H7 (cell line): ENCODE measurements around the gene DMC1. TPM values are rescaled to one million over a fixed set of nuclear protein-coding genes. Genes with fewer than 3 reads are reported as not detected.
A peak's percentile ranks its signal among the peaks of the same experiment; 100 is the strongest.
"Not testable (repeated sequence)": the region's sequence is repeated elsewhere in the genome, so short reads cannot be mapped to it uniquely, and the experiment has no call there.

Experiments used
- DNase-seq: peaks from one replicate; pipeline ENCODE4 v3.0.0; 2012
- H3K27me3 ChIP-seq: 2 replicates; pipeline ENCODE4 v1.6.0; 2011; ENCODE audit warnings: mild to moderate bottlenecking, low read length; ENCODE audit not compliant: control insufficient read depth, insufficient read depth
- H3K36me3 ChIP-seq: replicated peaks from 2 replicates; pipeline ENCODE4 v1.5.1; 2011; ENCODE audit warnings: low read length; ENCODE audit not compliant: control insufficient read depth, insufficient read depth
- H3K4me3 ChIP-seq: 2 replicates; pipeline ENCODE4 v1.5.1; 2011; ENCODE audit warnings: low read depth, mild to moderate bottlenecking, control low read depth, low read length, moderate library complexity; ENCODE audit not compliant: insufficient read depth
- total RNA-seq: library from RNA; depleted of rRNA; stranded (reverse); fragments of >200 nt; shearing (Covaris generic); gene quantifications from 2 replicates; pipeline ENCODE4 v1.2.3, GENCODE V29; 2014

The DMC1 gene
- total RNA-seq, 1 experiment from 2014 or later = 9.8 TPM

DNA sequence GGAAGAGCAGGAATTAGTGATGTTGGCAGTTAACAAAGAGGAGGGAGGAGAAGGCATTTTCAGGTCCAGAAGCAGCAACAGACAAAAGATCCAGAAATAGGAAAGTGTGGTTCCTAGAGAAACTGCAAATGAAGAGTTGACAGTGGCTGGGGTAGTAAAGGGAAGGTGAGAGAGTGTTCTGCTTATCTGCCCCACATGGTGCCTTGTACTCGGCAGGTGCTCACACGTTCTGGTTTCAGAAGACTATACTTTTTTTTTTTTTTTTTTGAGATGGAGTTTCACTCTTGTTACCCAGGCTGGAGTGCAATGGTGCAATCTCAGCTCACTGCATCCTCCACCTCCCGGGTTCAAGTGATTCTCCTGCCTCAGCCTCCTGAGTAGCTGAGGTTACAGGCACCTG lies 12.9 kb upstream of the DMC1 start:
- H3K27me3 ChIP-seq, H3K36me3 ChIP-seq, H3K4me3 ChIP-seq, DNase-seq: not testable (repeated sequence)

DNA sequence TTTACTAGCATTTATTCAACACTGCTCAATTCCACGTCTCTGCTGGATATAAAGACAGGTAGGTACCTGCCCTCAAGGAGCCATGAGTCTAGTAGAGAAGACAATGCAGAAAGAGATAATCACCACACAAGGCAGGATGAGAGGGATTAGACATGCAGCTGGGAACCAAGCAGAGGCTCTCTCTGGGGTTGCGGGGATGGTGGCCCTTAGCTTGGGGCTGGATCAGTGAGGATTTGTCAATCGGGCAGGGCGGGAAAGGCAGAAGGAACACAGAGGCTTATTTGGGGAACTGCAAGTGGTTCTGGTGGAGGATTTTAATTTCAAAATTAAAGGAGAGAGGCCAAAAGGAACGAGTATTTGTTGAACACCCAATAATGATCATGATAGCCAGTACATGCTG lies 8.5 kb upstream of the DMC1 start:
- DNase-seq = no peak
- H3K36me3 ChIP-seq = no peaks in the 10 kb centered on the region
- H3K27me3 ChIP-seq = no peaks in the 10 kb centered on the region
- H3K4me3 ChIP-seq = no peak overlapping the region

DNA sequence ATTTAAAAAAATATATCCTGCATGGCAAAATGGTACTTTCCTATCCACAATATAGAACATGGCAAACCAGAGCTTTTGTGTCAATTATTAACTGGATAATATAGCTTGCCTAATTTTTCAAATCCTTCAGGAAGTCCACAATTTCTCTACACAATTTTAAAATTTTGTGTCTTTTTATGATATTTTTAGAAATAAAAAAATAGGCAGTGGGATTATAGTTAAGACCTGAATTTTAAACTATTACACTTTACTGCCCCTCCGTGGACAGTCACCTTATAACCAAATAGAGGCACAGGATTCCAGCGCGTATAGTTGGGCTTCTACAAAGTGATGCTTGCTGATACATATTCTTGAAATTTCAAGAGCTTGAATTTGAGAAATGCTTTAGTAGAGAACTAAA lies 2.1 kb upstream of the DMC1 start:
- H3K36me3 ChIP-seq = no peaks in the 10 kb centered on the region
- H3K27me3 ChIP-seq = no peaks in the 10 kb centered on the region
- DNase-seq = peak; percentile 39
- no peak overlapping the region for H3K4me3 ChIP-seq

DNA sequence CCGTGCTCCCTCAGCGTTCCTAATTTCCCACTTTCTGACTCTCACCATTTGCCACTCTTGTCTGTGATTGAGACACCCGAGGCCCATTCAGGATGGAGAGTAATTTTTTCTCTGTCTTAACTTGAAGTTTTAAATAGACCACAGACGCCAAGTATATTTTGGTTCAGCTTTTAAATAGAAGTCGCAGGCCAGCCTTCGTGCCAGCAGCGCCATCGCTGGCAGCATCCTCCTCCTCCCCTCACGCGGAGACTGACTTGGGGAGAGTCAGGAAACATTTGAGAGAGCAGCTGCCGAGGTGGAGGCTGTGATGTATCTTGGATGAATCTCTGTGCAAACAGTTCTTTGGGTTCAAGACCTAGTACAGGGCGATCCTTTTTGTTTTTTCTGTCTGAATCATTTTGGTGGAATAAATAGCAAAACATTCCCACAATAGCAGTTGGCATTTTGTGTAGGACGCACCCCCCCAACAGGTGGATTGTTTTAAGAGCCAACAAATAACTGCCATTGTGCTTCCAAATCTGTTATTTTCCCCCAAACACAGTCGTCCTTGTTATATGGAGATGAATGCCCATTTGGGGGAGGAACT lies 889 bp upstream of the DMC1 start:
- peak; percentile 62 for DNase-seq
- H3K27me3 ChIP-seq = no peaks in the 10 kb centered on the region
- no peaks in the 10 kb centered on the region; the same call in 1 of the 2 replicates for H3K36me3 ChIP-seq
- H3K4me3 ChIP-seq = peak overlapping the region; percentile 79

DNA sequence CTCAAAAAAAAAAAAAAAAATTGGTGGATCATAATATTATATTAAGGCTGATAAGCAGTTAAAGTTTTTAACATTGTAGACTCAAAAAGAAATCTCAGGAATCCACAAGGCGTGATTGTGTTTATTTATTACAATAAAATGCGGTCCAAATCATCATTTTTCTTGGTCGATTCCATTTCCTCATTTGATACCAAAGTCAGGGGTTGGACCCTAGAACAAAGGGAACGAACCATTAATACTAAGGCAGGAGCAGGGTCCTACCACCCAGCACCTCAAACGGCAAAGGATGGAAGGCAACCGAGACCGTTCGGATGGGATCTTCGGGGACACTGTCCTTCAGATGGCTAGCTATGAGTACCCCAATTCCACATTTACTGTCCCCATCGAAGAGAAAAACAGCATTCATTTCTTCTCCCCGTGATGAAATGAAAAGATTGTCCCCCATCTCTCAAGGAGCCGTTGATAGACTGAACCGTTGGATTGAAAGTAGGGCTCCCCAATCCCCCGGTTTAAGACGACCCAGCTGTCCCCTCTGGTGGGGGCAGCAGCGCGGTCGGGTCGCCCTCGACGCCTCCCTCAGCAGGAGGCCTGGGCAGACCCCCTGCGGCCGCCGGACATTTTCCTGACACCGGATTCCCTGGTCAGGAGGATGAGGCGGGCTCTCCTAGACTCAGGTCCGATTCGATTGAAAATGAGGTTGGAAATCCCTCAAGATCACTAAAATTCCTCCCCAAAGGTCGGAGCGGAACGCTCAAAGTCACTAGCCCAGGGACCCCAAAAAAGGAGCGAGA lies 607 bp downstream of the DMC1 start:
- Histone ChIP-seq H3K27me3 (no peaks in the 10 kb centered on the region), H3K36me3 (no peaks in the 10 kb centered on the region; the same call in 1 of the 2 replicates), H3K4me3 (peak overlapping the region; percentile 65)
- peak; percentile 61 for DNase-seq

DNA sequence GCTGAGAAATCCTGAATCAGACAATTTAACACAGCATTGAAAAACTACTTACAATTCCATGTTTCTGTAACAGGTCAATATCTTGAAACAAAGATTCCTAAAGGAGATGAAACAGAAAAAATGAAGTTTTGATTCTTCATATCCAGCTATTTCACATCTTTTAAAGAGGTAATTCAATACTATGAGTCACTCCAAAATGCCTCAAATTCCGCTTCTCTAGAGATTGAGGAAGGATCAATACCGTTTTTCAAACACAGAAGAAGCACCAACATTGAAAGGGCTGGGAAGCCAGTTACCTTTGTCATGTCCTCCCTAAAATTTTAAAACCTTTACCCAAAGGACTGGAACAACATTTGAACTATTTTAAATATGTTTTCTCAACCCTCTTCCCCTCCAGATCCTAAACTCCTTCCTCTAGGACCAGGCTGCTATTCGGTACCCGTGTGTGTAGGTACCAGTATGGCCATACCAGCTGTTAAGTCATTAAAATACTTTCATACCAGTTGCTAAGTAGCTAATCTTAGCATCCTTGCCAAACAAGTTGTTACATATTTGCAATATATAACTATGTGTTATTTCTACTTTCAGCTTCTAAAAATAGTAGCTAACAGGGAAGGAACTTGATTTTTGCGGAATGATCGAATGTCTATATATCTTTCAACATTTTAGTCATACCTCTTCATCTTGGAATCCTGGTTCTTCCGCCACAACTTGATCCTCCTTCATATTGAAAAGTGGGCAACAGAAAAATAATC lies 2.3 kb downstream of the DMC1 start:
- H3K4me3 ChIP-seq = no peak overlapping the region
- no peak for DNase-seq
- H3K36me3 ChIP-seq = no peaks in the 10 kb centered on the region; the same call in 1 of the 2 replicates
- H3K27me3 ChIP-seq = no peaks in the 10 kb centered on the region

DNA sequence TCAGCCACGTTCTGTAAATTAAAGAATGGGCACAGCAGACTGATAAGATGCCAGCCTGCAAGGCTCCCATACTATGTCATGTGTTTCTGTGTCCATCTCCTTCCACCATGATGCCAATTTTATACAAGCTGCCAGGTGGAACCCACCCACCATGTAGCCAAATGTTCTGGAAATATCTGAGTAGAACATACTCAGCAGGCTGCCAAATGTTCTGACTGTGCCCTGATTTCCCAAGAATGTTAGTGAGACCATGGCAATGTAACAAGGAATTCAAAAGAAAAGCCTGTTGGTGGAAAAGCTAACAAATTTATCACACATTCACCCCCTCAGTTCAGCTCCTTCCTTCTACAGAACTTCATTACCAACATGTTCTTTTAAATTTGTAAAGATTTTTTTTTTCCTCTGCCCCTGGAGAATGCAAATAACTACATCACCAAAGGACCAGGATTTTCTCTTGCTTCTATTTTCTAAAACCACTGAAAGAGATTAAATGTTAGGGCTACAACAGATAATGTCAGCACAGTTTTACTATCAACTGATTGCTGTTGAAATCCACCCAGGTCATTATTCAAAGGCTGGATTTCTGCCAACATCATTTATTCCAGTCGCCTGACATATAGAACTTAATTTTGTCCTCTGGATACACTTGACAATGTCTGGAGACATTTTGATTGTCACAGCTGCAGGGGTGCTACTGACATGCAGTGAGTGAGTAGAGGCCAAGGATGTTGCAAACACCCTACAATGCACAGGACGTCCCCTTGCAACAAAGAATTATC lies 3.1 kb downstream of the DMC1 start:
- no peak overlapping the region for H3K4me3 ChIP-seq
- DNase-seq = no peak
- H3K27me3 ChIP-seq = no peaks in the 10 kb centered on the region
- no peaks in the 10 kb centered on the region; the same call in 1 of the 2 replicates for H3K36me3 ChIP-seq

DNA sequence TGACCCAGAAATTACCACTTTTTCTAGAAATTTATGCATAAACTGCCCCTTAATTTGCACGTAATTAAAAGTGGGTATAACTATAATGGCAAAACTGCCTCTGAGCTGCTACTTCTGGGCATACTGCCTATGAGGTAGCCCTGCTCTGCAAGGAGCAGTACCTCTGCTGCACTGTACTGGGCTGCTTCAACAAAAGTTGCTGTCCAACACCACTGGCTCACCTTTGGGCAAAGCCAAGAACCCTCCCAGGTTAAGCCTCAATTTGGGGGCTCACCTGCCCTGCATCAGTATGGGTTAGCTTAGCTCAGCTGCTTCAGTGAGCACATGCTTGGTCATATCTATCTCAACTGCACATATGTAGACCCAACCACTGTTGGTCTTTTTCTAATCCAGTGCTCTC lies 4.5 kb downstream of the DMC1 start:
- no peak for DNase-seq

DNA sequence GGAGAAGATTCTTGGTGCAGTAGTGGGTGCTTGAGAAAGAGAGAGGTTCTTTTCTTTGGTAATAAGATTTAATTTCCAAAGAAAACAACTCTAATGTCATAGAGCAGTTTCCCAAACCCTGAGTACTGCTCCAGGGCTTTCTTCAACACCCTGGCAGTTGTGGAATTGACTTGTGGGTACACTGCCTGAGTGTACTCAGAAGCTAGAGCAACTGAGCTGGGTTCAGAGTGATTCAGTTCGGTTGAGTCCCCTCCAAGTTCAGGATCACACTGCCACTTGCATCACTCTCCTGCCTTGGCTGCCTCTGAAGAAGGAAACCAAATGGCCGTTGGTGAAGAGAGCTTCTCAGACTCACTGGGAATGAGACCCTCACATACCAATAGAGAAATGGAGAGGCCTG lies 5.3 kb downstream of the DMC1 start:
- H3K27me3 ChIP-seq = no peaks in the 10 kb centered on the region
- no peaks in the 10 kb centered on the region; the same call in 1 of the 2 replicates for H3K36me3 ChIP-seq
- DNase-seq = no peak
- no peak overlapping the region for H3K4me3 ChIP-seq

More for the DNA sequence above, 4.5 kb downstream of the DMC1 start:
- Histone ChIP-seq H3K27me3 (no peaks in the 10 kb centered on the region), H3K36me3 (no peaks in the 10 kb centered on the region; the same call in 1 of the 2 replicates), H3K4me3 (no peak overlapping the region)

DNA sequence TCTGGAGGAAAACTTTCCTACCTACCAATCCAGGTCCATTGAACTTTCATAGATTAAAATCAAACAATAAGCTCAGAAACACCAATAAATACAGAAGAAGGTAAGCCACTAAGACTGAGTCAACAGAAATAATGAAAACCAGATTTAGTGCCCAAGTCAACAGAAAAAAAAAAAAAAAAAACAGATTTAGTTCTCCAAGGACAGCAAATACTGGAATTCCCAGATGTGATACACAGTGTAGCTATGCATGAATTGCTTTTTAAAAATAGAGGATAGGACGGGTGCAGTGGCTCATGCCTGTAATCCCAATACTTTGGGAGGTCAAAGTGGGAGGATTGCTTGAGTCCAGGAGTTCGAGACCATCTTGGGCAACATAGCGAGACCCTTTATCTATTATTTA lies 15.7 kb downstream of the DMC1 start:
- H3K36me3 ChIP-seq = no peaks in the 10 kb centered on the region
- no peak for DNase-seq
- H3K4me3 ChIP-seq = no peak overlapping the region
- no peaks in the 10 kb centered on the region for H3K27me3 ChIP-seq

DNA sequence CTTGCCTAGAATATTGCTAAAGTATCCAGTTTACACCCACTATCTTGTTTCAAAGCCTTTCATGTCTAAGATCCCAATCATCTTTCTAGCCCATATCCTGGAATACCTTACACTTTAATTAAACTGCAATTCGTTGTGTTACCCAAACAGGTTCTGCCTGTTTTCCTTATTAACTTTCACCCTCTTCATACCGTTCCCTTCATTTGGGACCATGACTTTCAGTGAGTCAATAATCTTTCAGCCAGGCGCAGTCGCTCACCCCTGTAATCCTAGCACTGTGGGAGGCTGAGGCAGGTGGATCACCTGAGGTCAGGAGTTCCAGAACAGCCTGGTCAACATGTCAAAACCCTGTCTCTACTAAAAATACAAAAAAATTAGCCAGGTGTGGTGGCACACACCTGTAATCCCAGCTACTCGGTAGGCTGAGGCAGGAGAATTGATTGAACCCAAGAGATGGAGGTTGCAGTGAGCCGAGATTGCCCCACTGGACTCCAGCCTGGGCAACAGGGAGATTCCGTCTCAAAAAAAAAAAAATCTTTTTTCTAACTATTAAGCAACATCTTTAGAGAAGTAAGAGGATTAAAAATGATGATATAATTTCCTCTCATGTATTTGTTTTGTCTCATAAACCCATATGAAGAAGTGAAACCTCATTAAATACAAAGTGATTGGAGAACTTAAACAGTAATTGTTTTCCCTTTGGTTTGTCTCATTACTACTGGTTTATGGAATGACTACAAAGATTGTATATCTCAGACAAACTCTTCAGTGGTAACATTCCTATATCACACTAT lies 20.7 kb downstream of the DMC1 start:
- no peak overlapping the region for H3K4me3 ChIP-seq
- no peaks in the 10 kb centered on the region for H3K27me3 ChIP-seq
- no peaks in the 10 kb centered on the region for H3K36me3 ChIP-seq
- no peak for DNase-seq

DNA sequence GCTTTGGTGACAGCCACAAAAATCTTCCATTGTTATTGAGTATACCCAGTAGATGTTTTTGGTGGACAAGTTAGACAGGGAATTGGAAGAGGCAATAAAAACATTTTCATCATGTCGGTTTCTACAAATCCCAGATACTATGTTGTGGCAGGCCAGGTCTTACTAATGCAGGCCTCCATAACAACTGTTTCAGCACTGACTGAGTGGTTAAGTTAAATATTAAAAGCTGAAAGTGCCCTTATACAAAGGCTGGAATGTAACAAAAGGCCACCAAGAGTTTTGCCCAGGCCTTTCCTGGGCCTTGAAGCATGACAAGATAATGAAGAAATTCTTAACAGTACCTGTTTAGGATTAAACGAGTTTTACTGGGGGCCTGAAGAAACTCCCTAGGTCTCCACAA lies 29.3 kb downstream of the DMC1 start:
- no peaks in the 10 kb centered on the region for H3K27me3 ChIP-seq
- no peaks in the 10 kb centered on the region for H3K36me3 ChIP-seq
- no peak overlapping the region for H3K4me3 ChIP-seq
- DNase-seq = no peak

DNA sequence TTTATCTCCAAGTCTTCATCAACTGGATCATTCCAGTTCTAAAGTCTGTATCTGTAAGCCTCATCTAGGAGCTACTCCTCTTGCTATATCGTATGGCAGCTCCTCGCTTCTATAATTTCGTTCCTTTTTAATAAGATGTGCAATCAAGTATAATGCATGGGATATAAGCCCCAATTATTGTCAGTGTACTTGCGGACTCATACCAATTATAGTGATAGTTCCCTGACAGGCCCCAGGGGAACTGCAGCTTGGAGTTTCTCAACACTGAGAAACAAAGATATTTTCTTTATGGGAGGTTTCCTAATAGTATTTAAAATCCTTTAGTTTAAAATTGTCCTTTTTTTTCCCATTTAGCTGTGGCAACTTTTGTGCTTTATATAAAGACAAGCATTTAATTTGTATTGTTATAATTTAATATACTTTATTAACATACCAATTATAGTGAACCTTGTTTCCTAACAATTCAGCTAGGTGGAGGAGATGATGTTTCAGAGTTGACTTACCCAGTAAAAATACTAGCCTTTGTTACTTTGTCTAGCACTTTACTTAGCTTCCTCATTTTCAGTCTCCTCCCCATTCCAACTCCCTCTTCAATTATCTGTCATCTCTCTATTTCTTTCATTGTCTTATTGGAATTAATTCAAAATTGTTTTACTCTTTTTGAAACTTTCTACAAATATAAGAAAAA lies 38.6 kb downstream of the DMC1 start:
- H3K27me3 ChIP-seq = no peaks in the 10 kb centered on the region
- H3K36me3 ChIP-seq = no peaks in the 10 kb centered on the region; the same call in 1 of the 2 replicates
- no peak overlapping the region for H3K4me3 ChIP-seq
- no peak for DNase-seq
